Ovary (tissue), 9 donors: ENCODE measurements around the gene NXT1. TPM values are rescaled to one million over a fixed set of nuclear protein-coding genes. Genes with fewer than 3 reads are reported as not detected.

Experiments
- DNase-seq, 5 donors: peaks; one replicate each; pipeline ENCODE4 v3.0.0-alpha.2; 2019 to 2020
- H3K27ac ChIP-seq, 2 donors: fragments of 200-600 bp; one replicate each; pipeline versions ENCODE4 v1.5.1 to v1.8.0; 2019 to 2022
- H3K27me3 ChIP-seq: fragments of 200-600 bp; one replicate; pipeline ENCODE4 v1.8.0; 2022
- H3K36me3 ChIP-seq: fragments of 200-600 bp; sonication (generic); one replicate; pipeline ENCODE4 v1.5.1; 2019
- H3K4me1 ChIP-seq: one replicate; pipeline ENCODE4 v1.8.1; 2013; ENCODE audit warnings: mild to moderate bottlenecking, moderate library complexity; ENCODE audit not compliant: insufficient read depth
- H3K4me3 ChIP-seq: fragments of 200-600 bp; sonication (generic); one replicate; pipeline ENCODE4 v1.5.1; 2017
- H3K9me3 ChIP-seq, 2 donors: fragments of 200-600 bp in 1 of 2; sonication (generic) in 1 of 2; one replicate each; pipeline versions ENCODE4 v1.5.1 to v1.8.1; 2013 to 2019; ENCODE audit warnings: mild to moderate bottlenecking in 1 of 2, moderate library complexity in 1 of 2
- CTCF ChIP-seq, 3 donors: fragments of 450-650 bp in 2 of 3; fragments of 200-600 bp in 1 of 3; IDR thresholded peaks; one replicate each; pipeline versions ENCODE4 v1.5.1 to v1.8.0; 2016 to 2022; ENCODE audit warnings: antibody characterized with exemption in 3 of 3, mild to moderate bottlenecking in 1 of 3
- EP300 ChIP-seq: sonication (generic); formaldehyde crosslinking; IDR thresholded peaks from one replicate; pipeline ENCODE4 v1.6.1; 2017; ENCODE audit warnings: antibody characterized with exemption
- POLR2A ChIP-seq: fragments of 450-650 bp; IDR thresholded peaks from one replicate; pipeline ENCODE4 v1.6.1; 2017; ENCODE audit warnings: antibody characterized with exemption, mild to moderate bottlenecking, moderate library complexity
- WGBS, 3 donors: extraction: QIAGEN DNeasy Blood & Tissue Kit in 1 of 3; methylation state at CpG; one replicate each; pipeline versions ENCODE4 v1.1.5 to v1.1.7; 2013 to 2017; 5-methylcytosine and 5-hydroxymethylcytosine counted together
- intact Hi-C, 4 donors: fragments of 100-400 bp; cut with DNase I; formaldehyde crosslinking; loops; one replicate each; pipeline versions ENCODE4 v1.11.0 to v1.15.1; 2022 to 2023
- polyA plus RNA-seq, 2 donors: library from polyadenylated mRNA; stranded (reverse); fragments of 200-250 nt in 1 of 2; fragments of 350-450 nt in 1 of 2; fragmentation: Illumina TruSeq in 1 of 2; extraction: RNeasy Lipid Tissue Mini Kit (QIAGEN cat#74804) in 1 of 2; gene quantifications; one replicate each; pipeline ENCODE4 v1.2.3, GENCODE V29; 2013 to 2014
- small RNA-seq: library from RNA; depleted of rRNA; stranded (forward); fragments of <200 nt; gene quantifications from one replicate; pipeline ENCODE3, GENCODE V24; 2016
- total RNA-seq, 7 donors: library from RNA; depleted of rRNA in 2 of 7; stranded (reverse); fragments of >200 nt in 2 of 7; fragmentation: NEBNext Ultra II Directional in 3 of 7; extraction: Animal tissue kit (Norgen Biotek cat#: 25700) in 3 of 7; gene quantifications; one replicate each; pipeline versions ENCODE4 v1.1.0 to v1.2.4, GENCODE V29; 2016 to 2023
- donor health status: DM: no; HTN: no; CAD: no; lungs with moderate emphysema.
- donor health status: DM: no; HTN: no; CAD: no.
- donor health status: Bipolar disorder and iron deficiency.
- donor health status: DM: yes; HTN: yes; CAD: no.
- donor health status: DM: no; HTN: no; CAD: no.
- donor health status: DM: yes; HTN: yes; CAD: no.

Gene NXT1
- total and polyA plus RNA-seq, 9 donors, result 19.2 to 44.6 (median 28.3) TPM

DNA sequence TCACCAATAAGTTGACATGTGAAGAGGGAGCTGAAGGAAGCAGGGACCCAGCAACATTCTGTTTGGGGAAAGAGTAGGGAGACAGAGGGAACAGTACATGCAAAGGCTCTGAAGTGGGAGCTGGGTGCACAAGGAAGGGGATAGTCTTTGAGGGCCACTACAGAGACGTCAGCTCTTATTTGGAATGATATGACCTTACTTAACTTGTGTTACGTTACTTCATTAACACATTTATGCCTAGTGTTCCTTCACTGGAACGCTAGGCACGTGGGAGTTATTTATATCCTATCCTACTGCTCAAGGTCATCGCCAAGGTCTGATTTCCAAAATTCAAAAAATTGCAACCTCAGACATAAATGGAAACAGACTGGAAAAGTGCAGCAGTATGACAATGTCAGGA lies 50.5 kb downstream of the NXT1 start:
- intact Hi-C loops, result no loop called here
- Histone ChIP-seq H3K36me3 (no peaks in the 10 kb centered on the region), H3K4me3 (no peak overlapping the region), H3K4me1 (peaks cover 21% of the 10 kb centered on the region), H3K27ac (no peak overlapping the region), H3K9me3 (no peaks in the 10 kb centered on the region), H3K27me3 (no peaks in the 10 kb centered on the region)
- WGBS, 3 donors, result 7 to 32% (median 11%) methylated on average over 5 of the region's 5 CpGs
- no peak for DNase-seq
- TF ChIP-seq EP300 (no peak), POLR2A (no peak), CTCF (IDR thresholded peaks at IDR 0.05) (no peak)

GRCh38 chr20:23403751-23404150 lies 53.2 kb downstream of the NXT1 start:
- H3K36me3 ChIP-seq, result no peaks in the 10 kb centered on the region
- no peak overlapping the region for H3K27ac ChIP-seq
- H3K4me3 ChIP-seq, result no peak overlapping the region
- H3K27me3 ChIP-seq, result no peaks in the 10 kb centered on the region
- no peak for TF ChIP-seq EP300
- TF ChIP-seq POLR2A, result no peak
- no peak for TF ChIP-seq CTCF (IDR thresholded peaks at IDR 0.05)
- H3K9me3 ChIP-seq, result no peaks in the 10 kb centered on the region
- peaks cover 18% of the 10 kb centered on the region for H3K4me1 ChIP-seq
- DNase-seq, result no peak
- intact Hi-C loops, result no loop called here
- 36 to 56% (median 46%) methylated on average over 5 of the region's 5 CpGs for WGBS, 3 donors

DNA sequence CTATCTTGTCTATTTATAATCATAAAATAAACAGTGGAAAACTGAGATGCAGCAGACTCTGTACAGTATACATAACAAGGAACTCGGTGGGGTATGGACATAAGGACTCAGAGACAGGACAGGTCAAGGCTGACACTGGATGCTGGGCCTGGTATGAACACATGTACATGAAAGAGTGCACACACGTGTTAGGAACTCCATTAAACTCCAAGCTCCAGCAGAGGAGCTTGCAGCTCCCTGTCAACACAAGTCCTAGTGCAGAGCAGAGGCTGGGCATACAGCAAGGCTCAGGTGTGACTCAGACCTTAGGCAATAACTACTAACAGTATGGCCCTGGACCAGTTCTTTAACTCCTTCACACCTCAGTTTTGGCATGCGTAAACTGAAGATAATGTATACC lies 53.6 kb downstream of the NXT1 start:
- WGBS, 3 donors, result 39 to 61% (median 44%) methylated on average over 3 of the region's 3 CpGs
- Histone ChIP-seq H3K36me3 (no peaks in the 10 kb centered on the region), H3K27ac (no peak overlapping the region), H3K9me3 (no peaks in the 10 kb centered on the region), H3K4me1 (peaks cover 18% of the 10 kb centered on the region), H3K4me3 (no peak overlapping the region), H3K27me3 (no peaks in the 10 kb centered on the region)
- TF ChIP-seq POLR2A (no peak), EP300 (no peak), CTCF (IDR thresholded peaks at IDR 0.05) (no peak)
- DNase-seq, result no peak
- intact Hi-C loops, result no loop called here

Small RNA genes within 50 kb of the gene (small RNA-seq; reads per million reads assigned to genes)
- gene RNA5SP479, result not detected

Other genes starting within 250 kb of the NXT1 start
- gene GZF1, start 11.4 kb downstream of the NXT1 start, total RNA-seq, result 10 to 100 TPM in 6 of 7 donors, 1 to 10 TPM in 1; 9.8 to 31.4 (median 21.4) TPM
- gene GZF1, start 11.4 kb downstream of the NXT1 start, polyA plus RNA-seq, result 1 to 10 TPM; 8.5 to 9.1 TPM
- 10 to 100 TPM; 11.8 to 17.9 (median 13.6) TPM for gene NAPB, start 70.7 kb downstream of the NXT1 start, total RNA-seq
- 10 to 100 TPM in 1 of 2 donors, 1 to 10 TPM in 1; 9.3 to 11.3 TPM for gene NAPB, start 70.7 kb downstream of the NXT1 start, polyA plus RNA-seq
- not detected for gene CSTL1, start 88.9 kb downstream of the NXT1 start, total RNA-seq
- not detected for gene CSTL1, start 88.9 kb downstream of the NXT1 start, polyA plus RNA-seq
- gene CST11, start 102.1 kb downstream of the NXT1 start, total RNA-seq, result not detected
- gene CST11, start 102.1 kb downstream of the NXT1 start, polyA plus RNA-seq, result not detected
- not detected for gene CST8, start 140.3 kb downstream of the NXT1 start, total RNA-seq
- gene CST8, start 140.3 kb downstream of the NXT1 start, polyA plus RNA-seq, result not detected
- gene CST9L, start 217.7 kb downstream of the NXT1 start, total RNA-seq, result not detected
- gene CST9L, start 217.7 kb downstream of the NXT1 start, polyA plus RNA-seq, result not detected